NCI-H187 treated with DMSO at 0.1 percent for 48 hours (cell line): ENCODE data around the gene CISD3.

ENCODE experiments used
- DNase-seq: peaks from one replicate; lab custom pipeline; 2025; lab: John Stamatoyannopoulos, UW

The CISD3 gene

GRCh38 chr17:38779965-38780752 lies 50.0 kb downstream of the CISD3 start:
- DNase-seq, result no peak

- DNase-seq, result no peak
Measured at GRCh38 chr17:38783227-38783626, 53.1 kb downstream of the CISD3 start.
